ENCODE results near the gene EMC1.
"Not testable (repeated sequence)": the region's sequence is repeated elsewhere in the genome, so short reads cannot be mapped to it uniquely, and the experiment has no call there.

EMC1 gene

GRCh38 chr1:19219451-19219850 lies 31.9 kb downstream of the EMC1 start:
- ChIA-PET POLR2A (interaction anchor here (0.5 to 1.8 kb wide), 2 partner anchors 9 to 432 kb away, joined by 6 to 8 read pairs; partner anchors contain the start of gene UBR4), CTCF (interaction anchor here (0.6 to 1.0 kb wide), 3 partner anchors 9 to 41 kb away, joined by 3 to 4 read pairs (median 4); no protein-coding TSS in a partner anchor)
- TF ChIP-seq SCRT2 (tag by site-specific recombination; IDR thresholded peaks at IDR 0.05) (no peak), ZNF19 (tag by site-specific recombination; IDR thresholded peaks at IDR 0.05; ENCODE audit: low read depth) (no peak), ZNF488 (tag by site-specific recombination; IDR thresholded peaks at IDR 0.05) (no peak), ZBTB6 (tag by site-specific recombination; IDR thresholded peaks at IDR 0.05) (no peak), AEBP2 (tag by site-specific recombination; IDR thresholded peaks at IDR 0.05; ENCODE audit: borderline replicate concordance) (no peak), PATZ1 (tag by site-specific recombination; IDR thresholded peaks at IDR 0.05) (no peak), ZNF223 (tag by site-specific recombination; IDR thresholded peaks at IDR 0.05) (no peak), ZNF677 (tag by site-specific recombination; IDR thresholded peaks at IDR 0.05) (no peak), ZNF24 (tag by site-specific recombination; IDR thresholded peaks at IDR 0.05) (no peak), ZFP3 (tag by site-specific recombination; IDR thresholded peaks at IDR 0.05; ENCODE audit: low read depth) (no peak), SCRT1 (tag by site-specific recombination; IDR thresholded peaks at IDR 0.05; ENCODE audit: borderline replicate concordance) (no peak)

GRCh38 chr1:19216585-19216984 lies 34.7 kb downstream of the EMC1 start:
- not testable (repeated sequence) for H3K27ac ChIP-seq (ENCODE audit: extremely low read depth, low read depth, low read length); H3K9me3 ChIP-seq (ENCODE audit: control insufficient read depth, insufficient read depth, low read depth, low read length); H3K4me1 ChIP-seq (ENCODE audit: control insufficient read depth, insufficient read depth, low read length); H3K4me3 ChIP-seq (ENCODE audit: low read depth, low read length)
- POLR2A ChIA-PET = interaction anchor here (0.6 kb wide), 1 partner anchor 13 kb away, joined by 4 read pairs; no protein-coding TSS in a partner anchor
- TF ChIP-seq ZNF121 (tag by site-specific recombination; IDR thresholded peaks at IDR 0.05) = peak; percentile 95
- peak; percentile 88 for TF ChIP-seq ZNF664 (tag by site-specific recombination; IDR thresholded peaks at IDR 0.05)
- H3K36me3 ChIP-seq (ENCODE audit: control insufficient read depth in 2 of 2, insufficient read depth in 1 of 2, low read length in 2 of 2) = peaks cover 16 to 84% of the 10 kb centered on the region in 2 experiments; a peak in 2 of 3 replicates
- CTCF ChIA-PET = interaction anchor here (0.6 kb wide), 1 partner anchor 19 kb away, joined by 3 read pairs; no protein-coding TSS in a partner anchor

More at GRCh38 chr1:19219451-19219850, 31.9 kb downstream of the EMC1 start:
- Histone ChIP-seq H3K4me1 (ENCODE audit: control insufficient read depth, insufficient read depth, low read length) (no peaks in the 10 kb centered on the region), H3K4me3 (ENCODE audit: low read depth, low read length) (no peak overlapping the region), H3K9me3 (ENCODE audit: control insufficient read depth, insufficient read depth, low read depth, low read length) (no peaks in the 10 kb centered on the region), H3K27ac (ENCODE audit: extremely low read depth, low read depth, low read length) (no peak overlapping the region), H3K36me3 (ENCODE audit: control insufficient read depth in 2 of 2, insufficient read depth in 1 of 2, low read length in 2 of 2) (peaks cover 29 to 92% of the 10 kb centered on the region in 2 experiments)

GRCh38 chr1:19213580-19213979 lies 37.7 kb downstream of the EMC1 start:
- H3K27ac ChIP-seq (ENCODE audit: extremely low read depth, low read depth, low read length) = no peak overlapping the region
- H3K4me1 ChIP-seq (ENCODE audit: control insufficient read depth, insufficient read depth, low read length) = peaks cover 6% of the 10 kb centered on the region; the same call in 1 of the 2 replicates
- no peaks in the 10 kb centered on the region for H3K9me3 ChIP-seq (ENCODE audit: control insufficient read depth, insufficient read depth, low read depth, low read length)
- H3K36me3 ChIP-seq (ENCODE audit: control insufficient read depth in 2 of 2, insufficient read depth in 1 of 2, low read length in 2 of 2) = peaks cover 11 to 54% of the 10 kb centered on the region in 2 experiments; a peak in 2 of 3 replicates
- POLR2A ChIA-PET = no interaction called here
- CTCF ChIA-PET = no interaction called here
- TF ChIP-seq ZNF660 (tag by site-specific recombination; IDR thresholded peaks at IDR 0.05) (no peak), ZNF629 (tag by site-specific recombination; IDR thresholded peaks at IDR 0.05) (peak; percentile 73), ZNF654 (tag by site-specific recombination; IDR thresholded peaks at IDR 0.05; ENCODE audit: low read depth) (no peak), KLF8 (tag by site-specific recombination; IDR thresholded peaks at IDR 0.05) (no peak), ZBTB17 (tag by site-specific recombination; IDR thresholded peaks at IDR 0.05) (peak; percentile 71; the same call in 1 of the 2 replicates), SP7 (tag by site-specific recombination; IDR thresholded peaks at IDR 0.05) (peak; percentile 59; the same call in 1 of the 2 replicates), PRDM6 (tag by site-specific recombination; IDR thresholded peaks at IDR 0.05) (peak; percentile 29; the same call in 1 of the 2 replicates), ZNF623 (tag by site-specific recombination; IDR thresholded peaks at IDR 0.05) (no peak), ZNF600 (tag by site-specific recombination; IDR thresholded peaks at IDR 0.05) (peak; percentile 60; the same call in 1 of the 2 replicates), SETDB1 (IDR thresholded peaks at IDR 0.05; ENCODE audit: insufficient read length, low read length) (no peak)
- no peak overlapping the region for H3K4me3 ChIP-seq (ENCODE audit: low read depth, low read length)

Measured in HEK293 (cell line).